MG63 (cell line): Measurements from ENCODE around the gene CEP95. TPM values are rescaled to one million over a fixed set of nuclear protein-coding genes. Genes with fewer than 3 reads are reported as not detected.

Source experiments
- DNase-seq: peaks from one replicate; pipeline ENCODE4 v3.0.0-alpha.2; 2020
- H3K27me3 ChIP-seq: fragments of 250-450 bp; sonication (Bioruptor Pico); 2 replicates; pipeline ENCODE4 v1.5.1; 2020; ENCODE audit warnings: mild to moderate bottlenecking, moderate library complexity
- H3K36me3 ChIP-seq: fragments of 250-450 bp; sonication (Bioruptor Pico); 2 replicates; pipeline ENCODE4 v1.5.1; 2020; ENCODE audit warnings: mild to moderate bottlenecking, moderate library complexity
- H3K4me3 ChIP-seq: fragments of 250-450 bp; sonication (Bioruptor Pico); 2 replicates; pipeline ENCODE4 v1.5.1; 2020; ENCODE audit warnings: mild to moderate bottlenecking, moderate library complexity
- H3K9me3 ChIP-seq: fragments of 250-450 bp; sonication (Bioruptor Pico); 2 replicates; pipeline ENCODE4 v1.5.1; 2020; ENCODE audit warnings: mild to moderate bottlenecking, moderate library complexity
- total RNA-seq: library from RNA; depleted of rRNA; stranded (reverse); fragments of >200 nt; shearing (Covaris generic); gene quantifications from 2 replicates; pipeline ENCODE4 v1.2.3, GENCODE V29; 2014; ENCODE audit warnings: low replicate concordance

CEP95 gene
- total RNA-seq, 1 experiment from 2014 or later, result 17.7 TPM

- no peaks in the 10 kb centered on the region for H3K9me3 ChIP-seq
- peaks cover 97% of the 10 kb centered on the region for H3K36me3 ChIP-seq
- no peak overlapping the region for H3K4me3 ChIP-seq
- H3K27me3 ChIP-seq, result no peaks in the 10 kb centered on the region
- DNase-seq, result no peak
These were observed 28.6 kb downstream of the CEP95 start for GRCh38 chr17:64535357-64535756.

GRCh38 chr17:64536913-64537312 is 30.1 kb downstream of the CEP95 start:
- no peaks in the 10 kb centered on the region for H3K9me3 ChIP-seq
- no peak overlapping the region for H3K4me3 ChIP-seq
- no peak for DNase-seq
- peaks cover 96% of the 10 kb centered on the region for H3K36me3 ChIP-seq
- H3K27me3 ChIP-seq, result no peaks in the 10 kb centered on the region

- Histone ChIP-seq H3K36me3 (peaks cover 96% of the 10 kb centered on the region), H3K9me3 (no peaks in the 10 kb centered on the region), H3K27me3 (no peaks in the 10 kb centered on the region), H3K4me3 (no peak overlapping the region)
- DNase-seq, result no peak
These were observed 30.7 kb downstream of the CEP95 start for GRCh38 chr17:64537488-64537887.

GRCh38 chr17:64538508-64539130 is 31.8 kb downstream of the CEP95 start:
- H3K4me3 ChIP-seq, result no peak overlapping the region
- DNase-seq, result no peak
- no peaks in the 10 kb centered on the region for H3K27me3 ChIP-seq
- H3K36me3 ChIP-seq, result peaks cover 96% of the 10 kb centered on the region
- no peaks in the 10 kb centered on the region for H3K9me3 ChIP-seq

GRCh38 chr17:64540118-64540776 is 33.5 kb downstream of the CEP95 start:
- DNase-seq, result no peak
- peaks cover 96% of the 10 kb centered on the region for H3K36me3 ChIP-seq
- H3K27me3 ChIP-seq, result no peaks in the 10 kb centered on the region
- no peak overlapping the region for H3K4me3 ChIP-seq
- no peaks in the 10 kb centered on the region for H3K9me3 ChIP-seq

GRCh38 chr17:64544742-64545141 is 38.0 kb downstream of the CEP95 start:
- peaks cover 92% of the 10 kb centered on the region for H3K36me3 ChIP-seq
- H3K9me3 ChIP-seq, result no peaks in the 10 kb centered on the region
- DNase-seq, result no peak

GRCh38 chr17:64546716-64547115 is 39.9 kb downstream of the CEP95 start:
- DNase-seq, result no peak
- peaks cover 94% of the 10 kb centered on the region for H3K36me3 ChIP-seq
- no peaks in the 10 kb centered on the region for H3K27me3 ChIP-seq
- no peaks in the 10 kb centered on the region for H3K9me3 ChIP-seq
- H3K4me3 ChIP-seq, result no peak overlapping the region

More at GRCh38 chr17:64544742-64545141, 38.0 kb downstream of the CEP95 start:
- Histone ChIP-seq H3K4me3 (no peak overlapping the region), H3K27me3 (no peaks in the 10 kb centered on the region)

- DNase-seq, result no peak
- Histone ChIP-seq H3K9me3 (no peaks in the 10 kb centered on the region), H3K4me3 (no peak overlapping the region), H3K27me3 (no peaks in the 10 kb centered on the region), H3K36me3 (peaks cover 94% of the 10 kb centered on the region)
These were observed 40.5 kb downstream of the CEP95 start for GRCh38 chr17:64547319-64547718.

- DNase-seq, result no peak
- peaks cover 95% of the 10 kb centered on the region for H3K36me3 ChIP-seq
- no peaks in the 10 kb centered on the region for H3K27me3 ChIP-seq
- no peaks in the 10 kb centered on the region for H3K9me3 ChIP-seq
- no peak overlapping the region for H3K4me3 ChIP-seq
These were observed 44.7 kb downstream of the CEP95 start for GRCh38 chr17:64551461-64551860.

GRCh38 chr17:64554028-64554637 is 47.4 kb downstream of the CEP95 start:
- no peak for DNase-seq
- no peaks in the 10 kb centered on the region for H3K9me3 ChIP-seq
- H3K4me3 ChIP-seq, result no peak overlapping the region
- no peaks in the 10 kb centered on the region for H3K27me3 ChIP-seq
- H3K36me3 ChIP-seq, result peaks cover 96% of the 10 kb centered on the region

GRCh38 chr17:64555281-64555680 is 48.5 kb downstream of the CEP95 start:
- H3K27me3 ChIP-seq, result no peaks in the 10 kb centered on the region
- DNase-seq, result no peak
- no peak overlapping the region for H3K4me3 ChIP-seq
- H3K36me3 ChIP-seq, result peaks cover 96% of the 10 kb centered on the region
- H3K9me3 ChIP-seq, result no peaks in the 10 kb centered on the region

- Histone ChIP-seq H3K36me3 (peaks cover 79% of the 10 kb centered on the region), H3K9me3 (no peaks in the 10 kb centered on the region), H3K4me3 (no peak overlapping the region), H3K27me3 (no peaks in the 10 kb centered on the region)
- no peak for DNase-seq
These were observed 57.3 kb downstream of the CEP95 start for GRCh38 chr17:64564098-64564497.

- H3K9me3 ChIP-seq, result no peaks in the 10 kb centered on the region
- DNase-seq, result no peak
- H3K27me3 ChIP-seq, result no peaks in the 10 kb centered on the region
- peaks cover 81% of the 10 kb centered on the region for H3K36me3 ChIP-seq
- H3K4me3 ChIP-seq, result no peak overlapping the region
These were observed 58.8 kb downstream of the CEP95 start for GRCh38 chr17:64565563-64565962.

- Histone ChIP-seq H3K36me3 (peaks cover 93% of the 10 kb centered on the region), H3K4me3 (no peak overlapping the region), H3K27me3 (no peaks in the 10 kb centered on the region), H3K9me3 (no peaks in the 10 kb centered on the region)
- DNase-seq, result no peak
These were observed 65.0 kb downstream of the CEP95 start for GRCh38 chr17:64571746-64572145.

GRCh38 chr17:64572682-64573154 is 65.9 kb downstream of the CEP95 start:
- Histone ChIP-seq H3K27me3 (no peaks in the 10 kb centered on the region), H3K36me3 (peaks cover 93% of the 10 kb centered on the region), H3K9me3 (no peaks in the 10 kb centered on the region), H3K4me3 (no peak overlapping the region)
- no peak for DNase-seq

- Histone ChIP-seq H3K36me3 (peaks cover 92% of the 10 kb centered on the region), H3K27me3 (no peaks in the 10 kb centered on the region), H3K4me3 (no peak overlapping the region), H3K9me3 (no peaks in the 10 kb centered on the region)
- DNase-seq, result no peak
These were observed 66.4 kb downstream of the CEP95 start for GRCh38 chr17:64573214-64573613.

GRCh38 chr17:64574646-64575045 is 67.9 kb downstream of the CEP95 start:
- Histone ChIP-seq H3K9me3 (no peaks in the 10 kb centered on the region), H3K36me3 (peaks cover 91% of the 10 kb centered on the region), H3K4me3 (no peak overlapping the region), H3K27me3 (no peaks in the 10 kb centered on the region)
- no peak for DNase-seq

- Histone ChIP-seq H3K4me3 (no peak overlapping the region), H3K9me3 (no peaks in the 10 kb centered on the region), H3K36me3 (peaks cover 91% of the 10 kb centered on the region), H3K27me3 (no peaks in the 10 kb centered on the region)
- DNase-seq, result no peak
These were observed 68.7 kb downstream of the CEP95 start for GRCh38 chr17:64575431-64575830.
